GM12891 (cell line): ENCODE results near the gene NECTIN4.
"Not testable (repeated sequence)": the region's sequence is repeated elsewhere in the genome, so short reads cannot be mapped to it uniquely, and the experiment has no call there.

Source experiments
- PAX5 ChIP-seq: IDR thresholded peaks from 2 replicates; pipeline ENCODE4 v1.6.1; 2011; ENCODE audit warnings: low read length, moderate library complexity, mild to moderate bottlenecking; ENCODE audit not compliant: insufficient read depth, severe bottlenecking
- POLR2A ChIP-seq: IDR thresholded peaks from 2 replicates; pipeline ENCODE4 v1.6.1; 2011; ENCODE audit warnings: low read depth, low read length, control low read depth
- POLR2AphosphoS5 ChIP-seq: IDR thresholded peaks from 2 replicates; pipeline ENCODE4 v1.6.1; 2011; ENCODE audit warnings: low read depth, low read length, control low read depth
- POU2F2 ChIP-seq: IDR thresholded peaks from 2 replicates; pipeline ENCODE4 v1.6.1; 2011; ENCODE audit warnings: low read depth, mild to moderate bottlenecking, control low read depth, low read length, moderate library complexity
- TAF1 ChIP-seq: IDR thresholded peaks from 2 replicates; pipeline ENCODE4 v1.6.1; 2011; ENCODE audit warnings: low read depth, low read length, control low read depth

DNA sequence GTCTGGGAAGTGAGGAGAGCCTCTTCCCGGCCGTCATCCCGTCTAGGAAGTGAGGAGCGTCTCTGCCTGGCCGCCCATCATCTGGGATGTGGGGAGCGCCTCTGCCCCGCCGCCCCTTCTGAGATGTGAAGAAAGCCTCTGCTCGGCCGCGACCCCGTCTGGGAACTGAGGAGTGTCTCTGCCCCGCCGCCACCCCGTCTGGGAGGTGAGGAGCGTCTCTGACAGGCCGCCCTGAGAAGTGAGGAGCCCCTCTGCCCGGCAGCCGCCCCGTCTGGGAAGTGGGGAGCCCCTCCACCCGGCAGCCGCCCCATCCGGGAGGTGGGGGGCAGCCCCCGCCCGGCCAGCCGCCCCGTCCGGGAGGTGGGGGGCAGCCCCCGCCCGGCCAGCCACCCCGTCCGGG is 59.9 kb downstream of the NECTIN4 start:
- not testable (repeated sequence) for TF ChIP-seq TAF1, POLR2A, POLR2AphosphoS5, POU2F2, PAX5
